ENCODE results near the gene SYT11.

DNA sequence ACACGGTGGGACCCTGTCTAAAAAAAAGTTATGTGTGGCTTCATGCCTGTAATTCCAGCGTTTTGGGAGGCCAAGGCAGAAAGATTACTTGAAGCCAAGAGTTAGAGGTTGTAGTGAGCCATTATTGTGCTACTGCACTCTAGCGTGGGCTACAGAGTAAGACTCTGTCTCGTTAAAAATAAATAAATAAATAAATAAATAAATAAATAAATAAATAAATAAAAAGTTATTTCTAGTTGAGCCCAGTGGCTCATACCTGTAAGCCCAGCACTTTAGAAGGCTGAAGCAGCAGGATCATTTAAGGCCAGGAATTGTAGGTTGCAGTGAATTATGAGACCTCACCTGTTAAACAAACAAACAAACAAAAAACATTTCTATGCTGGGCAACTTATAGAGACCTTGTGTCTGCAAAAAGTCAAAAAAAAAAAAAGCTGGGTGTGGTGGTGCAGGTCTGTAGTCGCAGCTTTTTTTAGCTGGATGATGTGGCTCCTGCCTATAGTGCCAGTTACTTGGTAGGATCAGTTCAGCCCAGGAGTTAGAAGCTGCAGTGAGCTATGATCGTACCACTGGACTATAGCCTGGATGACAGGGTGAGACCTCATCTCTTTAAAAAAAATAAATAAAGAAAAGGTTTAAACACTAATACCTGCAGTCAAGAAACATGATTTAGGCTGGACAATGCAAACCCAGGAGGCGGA lies 27.9 kb upstream of the SYT11 start:
- TF ChIP-seq, protein P1, sequence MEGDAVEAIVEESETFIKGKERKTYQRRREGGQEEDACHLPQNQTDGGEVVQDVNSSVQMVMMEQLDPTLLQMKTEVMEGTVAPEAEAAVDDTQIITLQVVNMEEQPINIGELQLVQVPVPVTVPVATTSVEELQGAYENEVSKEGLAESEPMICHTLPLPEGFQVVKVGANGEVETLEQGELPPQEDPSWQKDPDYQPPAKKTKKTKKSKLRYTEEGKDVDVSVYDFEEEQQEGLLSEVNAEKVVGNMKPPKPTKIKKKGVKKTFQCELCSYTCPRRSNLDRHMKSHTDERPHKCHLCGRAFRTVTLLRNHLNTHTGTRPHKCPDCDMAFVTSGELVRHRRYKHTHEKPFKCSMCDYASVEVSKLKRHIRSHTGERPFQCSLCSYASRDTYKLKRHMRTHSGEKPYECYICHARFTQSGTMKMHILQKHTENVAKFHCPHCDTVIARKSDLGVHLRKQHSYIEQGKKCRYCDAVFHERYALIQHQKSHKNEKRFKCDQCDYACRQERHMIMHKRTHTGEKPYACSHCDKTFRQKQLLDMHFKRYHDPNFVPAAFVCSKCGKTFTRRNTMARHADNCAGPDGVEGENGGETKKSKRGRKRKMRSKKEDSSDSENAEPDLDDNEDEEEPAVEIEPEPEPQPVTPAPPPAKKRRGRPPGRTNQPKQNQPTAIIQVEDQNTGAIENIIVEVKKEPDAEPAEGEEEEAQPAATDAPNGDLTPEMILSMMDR (conservative IDR thresholded peaks at IDR 0.05; ENCODE audit: low read length) = no peak
- no peak for TF ChIP-seq EZH2phosphoT487 (IDR thresholded peaks at IDR 0.05; ENCODE audit: borderline replicate concordance)
